Forelimb muscle (tissue), 1 donor: Measurements from ENCODE around the gene SLC49A3. TPM values are rescaled to one million over a fixed set of nuclear protein-coding genes. Genes with fewer than 3 reads are reported as not detected.
"Not testable (repeated sequence)": the region's sequence is repeated elsewhere in the genome, so short reads cannot be mapped to it uniquely, and the experiment has no call there.

Experiments
- DNase-seq: peaks from one replicate; pipeline ENCODE4 v3.0.0-alpha.2; 2013; ENCODE audit warnings: low read depth
- polyA plus RNA-seq: library from polyadenylated mRNA; unstranded; fragments of 120-200 nt; gene quantifications from one replicate; pipeline ENCODE4 v1.2.1, GENCODE V29; 2013; ENCODE audit not compliant: insufficient read length

The SLC49A3 gene
- polyA plus RNA-seq, 1 donor, result 25.2 TPM

- DNase-seq, result no peak
Observed at GRCh38 chr4:722169-722725, 33.3 kb upstream of the SLC49A3 start.

GRCh38 chr4:721261-722168, 32.6 kb upstream of the SLC49A3 start:
- no peak for DNase-seq

GRCh38 chr4:720111-720860, 31.3 kb upstream of the SLC49A3 start:
- no peak for DNase-seq

GRCh38 chr4:718460-718859, 29.5 kb upstream of the SLC49A3 start:
- DNase-seq, result no peak

- no peak for DNase-seq
Observed at GRCh38 chr4:717601-718320, 28.8 kb upstream of the SLC49A3 start.

- DNase-seq, result no peak
Observed at GRCh38 chr4:714087-714486, 25.1 kb upstream of the SLC49A3 start.

- DNase-seq, result no peak
Observed at GRCh38 chr4:712916-713632, 24.1 kb upstream of the SLC49A3 start.

- DNase-seq, result no peak
Observed at GRCh38 chr4:712093-712492, 23.1 kb upstream of the SLC49A3 start.

GRCh38 chr4:710916-711315, 22.0 kb upstream of the SLC49A3 start:
- no peak for DNase-seq

- DNase-seq, result no peak
Observed at GRCh38 chr4:710116-710515, 21.2 kb upstream of the SLC49A3 start.

GRCh38 chr4:709348-709747, 20.4 kb upstream of the SLC49A3 start:
- no peak for DNase-seq

GRCh38 chr4:708631-708933, 19.6 kb upstream of the SLC49A3 start:
- no peak for DNase-seq

GRCh38 chr4:707929-708630, 19.1 kb upstream of the SLC49A3 start:
- no peak for DNase-seq

- DNase-seq, result no peak
Observed at GRCh38 chr4:706834-707598, 18.1 kb upstream of the SLC49A3 start.

- not testable (repeated sequence) for DNase-seq
Observed at GRCh38 chr4:706083-706633, 17.2 kb upstream of the SLC49A3 start.

GRCh38 chr4:705278-706082, 16.5 kb upstream of the SLC49A3 start, which contains the start of gene PCGF3:
PCGF3 (plus strand) TSS chr4:705832; CDS start chr4:733681, 27,849 bp downstream.
- peak; percentile 77 for DNase-seq

- no peak for DNase-seq
Observed at GRCh38 chr4:704971-705277, 16.0 kb upstream of the SLC49A3 start.

- DNase-seq, result no peak
Observed at GRCh38 chr4:704198-704891, 15.4 kb upstream of the SLC49A3 start.
